HUDEP-2 (cell line): ENCODE measurements around the gene SPON1.

ENCODE experiments used
- DNase-seq, 76 experiments: peaks; one replicate each; lab custom pipeline; 2025; ENCODE audit not compliant: unreplicated experiment in 76 of 76; lab: John Stamatoyannopoulos, UW

Gene SPON1

GRCh38 chr11:14308897-14309387, 346.4 kb downstream of the SPON1 start:
- DNase-seq, result no peak

DNA sequence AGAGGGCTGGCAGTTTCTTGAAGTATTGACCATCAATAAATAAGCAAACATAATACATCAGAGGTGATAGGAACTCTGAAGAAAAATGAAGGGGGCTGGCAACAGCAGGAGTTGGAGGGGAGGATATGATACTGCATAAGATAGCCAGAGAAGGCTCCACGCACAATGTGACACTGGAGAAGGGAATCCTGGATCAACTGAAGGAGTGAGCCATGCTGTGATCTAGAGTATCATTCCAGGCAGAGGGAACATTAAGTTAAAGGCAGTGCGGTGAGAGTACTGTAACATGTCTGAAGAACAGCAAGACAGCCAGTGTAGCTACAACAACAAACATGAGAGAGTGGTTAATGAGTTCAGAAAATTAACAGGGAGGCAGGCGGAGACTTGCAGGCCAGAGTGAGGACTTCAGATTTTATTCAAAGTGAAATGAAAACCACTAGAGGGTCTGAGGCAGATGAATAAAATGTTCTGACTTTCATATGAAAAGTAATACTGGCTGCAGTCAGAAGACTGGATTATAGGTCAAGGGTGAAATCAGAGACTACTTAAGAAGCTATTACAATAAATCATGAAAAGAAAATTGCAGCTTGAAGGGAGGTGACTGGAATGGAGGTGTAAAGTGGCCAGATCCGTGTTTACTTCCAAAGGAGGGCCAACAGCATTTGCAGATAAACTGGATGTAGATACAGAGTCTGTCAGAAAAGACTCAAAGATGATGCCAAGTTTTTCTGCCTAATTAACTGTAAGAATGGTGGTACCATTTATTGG, 347.1 kb downstream of the SPON1 start:
- no peak for DNase-seq

- DNase-seq, result no peak
Measured at GRCh38 chr11:14310679-14311078, 348.2 kb downstream of the SPON1 start.

DNA sequence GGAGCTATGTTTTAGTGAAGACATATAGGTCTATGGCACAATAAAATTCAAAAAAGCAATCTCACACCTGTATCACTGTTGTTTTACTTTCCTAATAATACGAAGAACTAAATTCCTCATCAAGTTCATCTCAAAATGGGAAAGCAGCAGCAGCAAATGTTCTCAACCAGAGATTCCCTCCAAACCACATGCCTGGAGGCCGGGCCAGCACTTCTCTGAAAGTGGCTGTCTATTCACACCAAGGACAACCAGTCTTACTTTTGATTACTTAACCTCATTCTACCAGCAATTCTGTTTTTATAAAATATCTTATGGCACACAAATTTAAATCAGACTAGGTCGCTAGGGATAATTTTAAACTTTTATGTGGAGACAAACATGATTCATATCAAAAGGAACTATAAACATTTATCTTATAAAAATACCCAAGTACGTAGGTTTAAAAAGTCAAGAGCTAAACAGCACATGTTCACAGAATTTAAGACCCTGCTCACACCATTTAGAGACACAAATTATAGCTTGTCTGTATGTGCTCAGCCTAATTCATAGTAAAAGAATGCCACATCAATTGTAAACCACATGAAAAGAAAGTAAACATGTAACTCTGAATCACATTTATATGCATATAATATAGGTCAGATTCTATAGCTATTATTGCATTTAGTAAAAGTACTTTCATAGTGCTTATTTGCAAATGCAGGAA, 350.4 kb downstream of the SPON1 start:
- no peak for DNase-seq

DNA sequence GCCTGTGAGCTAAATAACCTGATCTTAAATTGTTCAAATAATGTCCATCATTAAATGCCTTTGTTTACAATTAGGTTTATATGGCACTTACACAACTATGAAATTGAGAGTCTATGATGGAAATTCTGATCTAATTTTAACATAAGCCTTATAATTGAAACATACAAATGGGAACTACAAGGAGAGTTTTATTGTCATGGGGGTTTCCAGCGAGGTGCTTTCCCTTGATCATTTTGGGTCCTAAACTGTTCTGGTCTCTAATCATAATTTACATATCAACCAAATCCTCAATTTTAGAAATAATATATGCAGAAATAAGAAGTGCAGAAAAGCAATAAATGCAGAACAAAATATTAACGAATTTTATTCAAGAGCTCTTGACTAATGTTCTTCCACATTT, 351.6 kb downstream of the SPON1 start:
- DNase-seq, result no peak

DNA sequence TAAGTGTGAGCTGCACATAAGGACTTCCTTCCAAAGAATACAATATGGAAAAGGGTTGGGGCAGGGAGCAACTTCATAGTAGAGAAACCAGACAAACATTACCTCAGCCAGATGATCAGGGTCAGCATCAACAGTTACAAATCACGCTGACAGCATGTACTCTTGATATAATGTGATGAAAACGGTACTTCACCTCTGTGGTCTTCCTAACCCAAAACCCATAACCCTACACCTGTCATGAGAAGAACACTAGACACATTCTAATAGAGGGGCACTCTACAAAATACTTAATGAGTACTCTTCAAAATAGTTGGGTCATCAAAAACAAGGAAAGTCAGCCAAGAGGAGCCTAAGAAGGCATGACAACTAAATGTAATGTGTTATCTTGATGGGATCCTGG, 352.6 kb downstream of the SPON1 start:
- DNase-seq, result no peak
